ENCODE results near the gene AIF1.

Gene AIF1

DNA sequence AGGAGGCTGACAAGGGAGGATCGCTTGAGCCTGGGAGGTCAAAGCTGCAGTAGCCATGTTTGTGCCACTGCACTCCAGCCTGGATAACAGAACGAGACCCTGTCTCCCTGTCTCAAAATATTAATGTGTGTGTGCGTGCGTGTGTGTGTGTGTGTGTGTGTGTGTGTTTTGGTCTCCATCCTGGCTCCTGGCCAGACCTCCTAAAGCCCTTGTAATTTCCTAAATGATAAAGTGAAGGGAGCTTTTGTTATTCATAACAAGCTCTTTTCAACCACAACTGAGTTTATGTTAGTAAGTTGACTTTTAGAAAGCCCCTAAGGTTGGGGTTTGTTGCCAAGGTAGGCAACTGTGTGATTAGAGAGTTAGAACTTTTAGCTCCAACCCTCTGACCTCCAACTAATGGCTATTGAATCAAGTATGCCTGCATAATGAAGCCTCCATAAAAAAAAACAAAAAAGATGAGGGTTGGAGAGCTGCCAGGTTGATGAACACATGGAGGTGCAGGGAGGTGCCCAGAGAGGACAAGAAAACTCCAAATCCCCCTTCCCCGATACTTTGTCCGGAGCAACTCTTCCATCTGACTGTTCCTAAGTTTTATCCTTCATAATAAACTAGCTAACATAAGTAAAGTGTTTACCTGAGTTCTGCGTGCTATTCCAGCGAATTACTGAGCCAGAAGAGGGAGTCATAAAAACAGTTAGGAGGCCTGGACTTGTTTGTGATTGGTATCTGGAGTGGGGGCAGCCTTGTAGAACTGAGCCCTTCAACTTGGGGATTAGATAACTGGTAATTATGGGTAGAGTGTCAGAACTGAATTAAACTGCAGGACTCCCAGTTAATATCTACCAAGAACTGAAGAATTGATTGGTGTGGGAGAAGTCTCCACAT, 5.3 kb upstream of the AIF1 start:
- Histone ChIP-seq H3K4me1 (ENCODE audit: control insufficient read depth, low read length) (peaks cover 9% of the 10 kb centered on the region), H3F3A (ENCODE audit: control insufficient read depth, insufficient read depth) (peaks cover 4% of the 10 kb centered on the region), H3K9me3 (ENCODE audit: control insufficient read depth, insufficient read depth, low read length) (no peaks in the 10 kb centered on the region), H3K27ac (ENCODE audit: low read depth, low read length) (no peak overlapping the region), H3K79me2 (ENCODE audit: control insufficient read depth, low read length) (no peaks in the 10 kb centered on the region), H3K4me2 (ENCODE audit: low read length) (no peak overlapping the region), H4K20me1 (ENCODE audit: control insufficient read depth, insufficient read depth, low read depth, low read length) (no peaks in the 10 kb centered on the region), H3K4me3 (ENCODE audit: low read length) (no peak overlapping the region), H3K27me3 (ENCODE audit: control insufficient read depth, low read length) (no peaks in the 10 kb centered on the region), H3K36me3 (ENCODE audit: control insufficient read depth, low read length) (no peaks in the 10 kb centered on the region), H3K9me2 (replicated peaks; ENCODE audit: control insufficient read depth, low read length) (no peaks in the 10 kb centered on the region)
- TF ChIP-seq EZH2phosphoT487 (IDR thresholded peaks at IDR 0.05; ENCODE audit: borderline replicate concordance, low read length) = no peak
- TF ChIP-seq, protein P1, sequence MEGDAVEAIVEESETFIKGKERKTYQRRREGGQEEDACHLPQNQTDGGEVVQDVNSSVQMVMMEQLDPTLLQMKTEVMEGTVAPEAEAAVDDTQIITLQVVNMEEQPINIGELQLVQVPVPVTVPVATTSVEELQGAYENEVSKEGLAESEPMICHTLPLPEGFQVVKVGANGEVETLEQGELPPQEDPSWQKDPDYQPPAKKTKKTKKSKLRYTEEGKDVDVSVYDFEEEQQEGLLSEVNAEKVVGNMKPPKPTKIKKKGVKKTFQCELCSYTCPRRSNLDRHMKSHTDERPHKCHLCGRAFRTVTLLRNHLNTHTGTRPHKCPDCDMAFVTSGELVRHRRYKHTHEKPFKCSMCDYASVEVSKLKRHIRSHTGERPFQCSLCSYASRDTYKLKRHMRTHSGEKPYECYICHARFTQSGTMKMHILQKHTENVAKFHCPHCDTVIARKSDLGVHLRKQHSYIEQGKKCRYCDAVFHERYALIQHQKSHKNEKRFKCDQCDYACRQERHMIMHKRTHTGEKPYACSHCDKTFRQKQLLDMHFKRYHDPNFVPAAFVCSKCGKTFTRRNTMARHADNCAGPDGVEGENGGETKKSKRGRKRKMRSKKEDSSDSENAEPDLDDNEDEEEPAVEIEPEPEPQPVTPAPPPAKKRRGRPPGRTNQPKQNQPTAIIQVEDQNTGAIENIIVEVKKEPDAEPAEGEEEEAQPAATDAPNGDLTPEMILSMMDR (IDR thresholded peaks at IDR 0.05; ENCODE audit: low read depth, low read length, poor library complexity, severe bottlenecking) = no peak

DNA sequence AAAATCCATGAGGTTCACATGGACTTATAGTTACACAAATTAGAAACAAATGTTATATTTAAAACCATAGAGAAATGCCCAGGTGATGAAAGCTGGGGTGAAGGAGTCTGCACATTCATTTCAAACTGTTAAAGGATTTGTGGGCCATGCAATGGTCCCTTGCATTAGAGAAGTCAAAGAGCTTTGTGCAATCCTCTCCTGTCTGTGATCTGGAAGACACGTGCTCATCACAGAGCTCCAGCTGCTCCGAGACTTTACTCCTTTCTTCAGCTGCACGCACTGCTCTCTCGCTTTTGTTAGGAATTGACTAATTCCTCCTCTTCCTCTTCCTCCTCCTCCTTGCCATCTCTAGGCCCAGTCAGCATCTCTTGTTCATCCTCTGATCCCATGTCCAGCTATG, 4.1 kb upstream of the AIF1 start:
- Histone ChIP-seq H3K27me3 (ENCODE audit: control insufficient read depth, low read length) (no peaks in the 10 kb centered on the region), H3K9me3 (ENCODE audit: control insufficient read depth, insufficient read depth, low read length) (no peaks in the 10 kb centered on the region), H4K20me1 (ENCODE audit: control insufficient read depth, insufficient read depth, low read depth, low read length) (no peaks in the 10 kb centered on the region), H3K4me2 (ENCODE audit: low read length) (no peak overlapping the region), H3F3A (ENCODE audit: control insufficient read depth, insufficient read depth) (peaks cover 10% of the 10 kb centered on the region), H3K36me3 (ENCODE audit: control insufficient read depth, low read length) (no peaks in the 10 kb centered on the region), H3K4me3 (ENCODE audit: low read length) (no peak overlapping the region), H3K27ac (ENCODE audit: low read depth, low read length) (no peak overlapping the region), H3K4me1 (ENCODE audit: control insufficient read depth, low read length) (peaks cover 21% of the 10 kb centered on the region), H3K9me2 (replicated peaks; ENCODE audit: control insufficient read depth, low read length) (no peaks in the 10 kb centered on the region), H3K79me2 (ENCODE audit: control insufficient read depth, low read length) (peaks cover 2% of the 10 kb centered on the region)
- TF ChIP-seq, protein P1 (IDR thresholded peaks at IDR 0.05; ENCODE audit: low read depth, low read length, poor library complexity, severe bottlenecking) = no peak
- TF ChIP-seq EZH2phosphoT487 (IDR thresholded peaks at IDR 0.05; ENCODE audit: borderline replicate concordance, low read length) = no peak

- H3K4me1 ChIP-seq (ENCODE audit: control insufficient read depth, low read length) = peaks cover 34% of the 10 kb centered on the region
- TF ChIP-seq, protein P1 (IDR thresholded peaks at IDR 0.05; ENCODE audit: low read depth, low read length, poor library complexity, severe bottlenecking) = no peak
- TF ChIP-seq EZH2phosphoT487 (IDR thresholded peaks at IDR 0.05; ENCODE audit: borderline replicate concordance, low read length) = no peak
Observed at GRCh38 chr6:31614075-31614619, 887 bp upstream of the AIF1 start.

More at GRCh38 chr6:31614075-31614619, 887 bp upstream of the AIF1 start:
- Histone ChIP-seq H3K27me3 (ENCODE audit: control insufficient read depth, low read length) (no peaks in the 10 kb centered on the region), H3K79me2 (ENCODE audit: control insufficient read depth, low read length) (peaks cover 9% of the 10 kb centered on the region), H3F3A (ENCODE audit: control insufficient read depth, insufficient read depth) (peaks cover 18% of the 10 kb centered on the region), H3K9me2 (replicated peaks; ENCODE audit: control insufficient read depth, low read length) (no peaks in the 10 kb centered on the region), H3K9me3 (ENCODE audit: control insufficient read depth, insufficient read depth, low read length) (no peaks in the 10 kb centered on the region), H4K20me1 (ENCODE audit: control insufficient read depth, insufficient read depth, low read depth, low read length) (no peaks in the 10 kb centered on the region), H3K27ac (ENCODE audit: low read depth, low read length) (peak overlapping the region; percentile 71), H3K36me3 (ENCODE audit: control insufficient read depth, low read length) (no peaks in the 10 kb centered on the region), H3K4me3 (ENCODE audit: low read length) (no peak overlapping the region), H3K4me2 (ENCODE audit: low read length) (peak overlapping the region; percentile 93)

All from DOHH2 (cell line).